Measurements from ENCODE around the gene UMPS. TPM values are rescaled to one million over a fixed set of nuclear protein-coding genes. Genes with fewer than 3 reads are reported as not detected.
A peak's percentile ranks its signal among the peaks of the same experiment; 100 is the strongest.
"Not testable (repeated sequence)": the region's sequence is repeated elsewhere in the genome, so short reads cannot be mapped to it uniquely, and the experiment has no call there.

UMPS gene
- total RNA-seq, 1 donor from 2014 or later, result 47.6 TPM

- Histone ChIP-seq H3K79me2 (ENCODE audit: low read depth) (no peaks in the 10 kb centered on the region), H3K4me1 (peaks cover 9% of the 10 kb centered on the region), H3K9ac (no peak overlapping the region), H3K9me3 (ENCODE audit: low read depth) (no peaks in the 10 kb centered on the region), H3K4me3 (no peak overlapping the region), H3K27me3 (no peaks in the 10 kb centered on the region), H3K27ac (no peak overlapping the region), H3F3A (ENCODE audit: low read depth) (peaks cover 5% of the 10 kb centered on the region), H3K36me3 (no peaks in the 10 kb centered on the region), H3K4me2 (no peak overlapping the region), H4K20me1 (ENCODE audit: low read depth) (peaks cover 4% of the 10 kb centered on the region), H2AFZ (replicated peaks) (no peak overlapping the region)
- Mint-ChIP-seq H3K36me3 (peaks cover 8% of the 10 kb centered on the region), H3K9me3 (no peaks in the 10 kb centered on the region), H3K4me3 (no peak overlapping the region), H3K27ac (no peak overlapping the region), H3K27me3 (ENCODE audit: insufficient read depth, low read depth) (peaks cover 2% of the 10 kb centered on the region), H3K4me1 (no peaks in the 10 kb centered on the region)
- no peak for TF ChIP-seq EZH2phosphoT487 (IDR thresholded peaks at IDR 0.05)
- TF ChIP-seq EZH2 (IDR thresholded peaks at IDR 0.05), result no peak
- TF ChIP-seq, protein P1, sequence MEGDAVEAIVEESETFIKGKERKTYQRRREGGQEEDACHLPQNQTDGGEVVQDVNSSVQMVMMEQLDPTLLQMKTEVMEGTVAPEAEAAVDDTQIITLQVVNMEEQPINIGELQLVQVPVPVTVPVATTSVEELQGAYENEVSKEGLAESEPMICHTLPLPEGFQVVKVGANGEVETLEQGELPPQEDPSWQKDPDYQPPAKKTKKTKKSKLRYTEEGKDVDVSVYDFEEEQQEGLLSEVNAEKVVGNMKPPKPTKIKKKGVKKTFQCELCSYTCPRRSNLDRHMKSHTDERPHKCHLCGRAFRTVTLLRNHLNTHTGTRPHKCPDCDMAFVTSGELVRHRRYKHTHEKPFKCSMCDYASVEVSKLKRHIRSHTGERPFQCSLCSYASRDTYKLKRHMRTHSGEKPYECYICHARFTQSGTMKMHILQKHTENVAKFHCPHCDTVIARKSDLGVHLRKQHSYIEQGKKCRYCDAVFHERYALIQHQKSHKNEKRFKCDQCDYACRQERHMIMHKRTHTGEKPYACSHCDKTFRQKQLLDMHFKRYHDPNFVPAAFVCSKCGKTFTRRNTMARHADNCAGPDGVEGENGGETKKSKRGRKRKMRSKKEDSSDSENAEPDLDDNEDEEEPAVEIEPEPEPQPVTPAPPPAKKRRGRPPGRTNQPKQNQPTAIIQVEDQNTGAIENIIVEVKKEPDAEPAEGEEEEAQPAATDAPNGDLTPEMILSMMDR (IDR thresholded peaks at IDR 0.05), result no peak
- no peak for DNase-seq (ENCODE audit: low spot score)
These were observed 57.4 kb downstream of the UMPS start for GRCh38 chr3:124787476-124788195.

DNA sequence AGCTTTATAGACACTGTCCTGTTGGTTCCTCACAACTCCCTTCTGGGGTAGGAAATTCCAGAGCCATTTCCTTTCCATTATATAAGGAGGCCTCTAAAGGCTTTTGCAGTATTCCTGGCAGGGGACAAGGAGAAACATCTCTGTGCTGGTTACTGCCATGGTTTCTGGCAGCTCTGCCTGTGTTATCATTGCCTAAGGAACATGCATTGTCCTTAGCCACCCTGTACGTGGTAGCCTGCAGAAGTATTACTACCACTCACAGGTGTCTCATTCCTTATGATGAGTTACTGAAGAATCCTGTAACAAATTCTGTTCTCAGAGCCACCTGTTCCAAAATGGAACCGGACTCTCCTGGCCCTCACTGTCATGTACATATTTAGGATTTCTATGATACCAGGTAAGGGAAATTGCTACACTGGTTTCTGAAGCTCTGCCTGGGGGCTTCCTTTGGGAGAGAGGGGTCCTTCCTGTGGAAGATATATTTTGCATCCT, 58.0 kb downstream of the UMPS start:
- no peaks in the 10 kb centered on the region for H3K9me3 Mint-ChIP-seq
- H3K4me3 Mint-ChIP-seq, result no peak overlapping the region
- H3K27ac ChIP-seq, result no peak overlapping the region
- H3K4me1 Mint-ChIP-seq, result no peaks in the 10 kb centered on the region
- H3K27me3 ChIP-seq, result no peaks in the 10 kb centered on the region
- H2AFZ ChIP-seq (replicated peaks), result no peak overlapping the region
- H3K4me2 ChIP-seq, result no peak overlapping the region
- H3K9ac ChIP-seq, result no peak overlapping the region
- H3K36me3 Mint-ChIP-seq, result peaks cover 8% of the 10 kb centered on the region
- no peaks in the 10 kb centered on the region for H3K79me2 ChIP-seq (ENCODE audit: low read depth)
- DNase-seq (ENCODE audit: low spot score), result no peak
- H4K20me1 ChIP-seq (ENCODE audit: low read depth), result peaks cover 4% of the 10 kb centered on the region
- H3K27me3 Mint-ChIP-seq (ENCODE audit: insufficient read depth, low read depth), result peaks cover 2% of the 10 kb centered on the region
- peaks cover 9% of the 10 kb centered on the region for H3K4me1 ChIP-seq
- H3K4me3 ChIP-seq, result no peak overlapping the region
- H3K36me3 ChIP-seq, result no peaks in the 10 kb centered on the region
- H3F3A ChIP-seq (ENCODE audit: low read depth), result peaks cover 5% of the 10 kb centered on the region
- no peak for TF ChIP-seq EZH2phosphoT487 (IDR thresholded peaks at IDR 0.05)
- TF ChIP-seq, protein P1 (IDR thresholded peaks at IDR 0.05), result no peak
- no peak for TF ChIP-seq EZH2 (IDR thresholded peaks at IDR 0.05)
- H3K27ac Mint-ChIP-seq, result no peak overlapping the region
- H3K9me3 ChIP-seq (ENCODE audit: low read depth), result no peaks in the 10 kb centered on the region

DNA sequence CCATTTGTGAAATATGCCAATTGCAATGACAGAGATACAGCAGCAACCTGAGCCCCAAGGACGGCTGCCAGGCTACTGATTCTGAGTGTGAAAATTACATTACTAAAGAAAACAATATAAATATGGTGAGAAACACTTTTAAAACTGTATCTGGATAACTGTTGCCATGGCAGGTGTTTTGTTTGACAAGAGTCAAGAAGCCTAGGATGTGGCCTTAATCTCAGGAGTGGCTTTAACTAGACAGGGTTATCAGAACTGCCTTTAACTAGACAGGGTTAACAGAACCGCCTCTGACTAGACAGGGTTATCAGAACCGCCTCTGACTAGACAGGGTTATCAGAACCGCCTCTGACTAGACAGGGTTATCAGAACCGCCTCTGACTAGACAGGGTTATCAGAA, 58.9 kb downstream of the UMPS start:
- H3K4me3 ChIP-seq; H3K36me3 Mint-ChIP-seq; H3K9ac ChIP-seq; H3K9me3 Mint-ChIP-seq; H3K27ac ChIP-seq; H3K9me3 ChIP-seq (ENCODE audit: low read depth); H3K4me2 ChIP-seq; H3K36me3 ChIP-seq; H3F3A ChIP-seq (ENCODE audit: low read depth); DNase-seq (ENCODE audit: low spot score); H3K27ac Mint-ChIP-seq; H3K4me3 Mint-ChIP-seq; H3K4me1 ChIP-seq; H3K27me3 Mint-ChIP-seq (ENCODE audit: insufficient read depth, low read depth); H3K27me3 ChIP-seq; H3K79me2 ChIP-seq (ENCODE audit: low read depth); H4K20me1 ChIP-seq (ENCODE audit: low read depth); H2AFZ ChIP-seq (replicated peaks); H3K4me1 Mint-ChIP-seq: not testable (repeated sequence)

- H3K27ac ChIP-seq, result no peak overlapping the region
- no peaks in the 10 kb centered on the region for H3K36me3 ChIP-seq
- H3K4me3 Mint-ChIP-seq, result no peak overlapping the region
- TF ChIP-seq, protein P1 (IDR thresholded peaks at IDR 0.05), result no peak
- no peak for TF ChIP-seq EZH2 (IDR thresholded peaks at IDR 0.05)
- no peak for TF ChIP-seq EZH2phosphoT487 (IDR thresholded peaks at IDR 0.05)
- H3K4me3 ChIP-seq, result no peak overlapping the region
- H3K27ac Mint-ChIP-seq, result peak overlapping the region; percentile 5
- H3K4me1 ChIP-seq, result no peaks in the 10 kb centered on the region
- H3K4me2 ChIP-seq, result no peak overlapping the region
- no peak for DNase-seq (ENCODE audit: low spot score)
- no peak overlapping the region for H3K9ac ChIP-seq
- H3K9me3 Mint-ChIP-seq, result no peaks in the 10 kb centered on the region
- H3K4me1 Mint-ChIP-seq, result no peaks in the 10 kb centered on the region
- H3K9me3 ChIP-seq (ENCODE audit: low read depth), result no peaks in the 10 kb centered on the region
- peaks cover 2% of the 10 kb centered on the region for H3K27me3 Mint-ChIP-seq (ENCODE audit: insufficient read depth, low read depth)
- peaks cover 14% of the 10 kb centered on the region for H3K36me3 Mint-ChIP-seq
- H3F3A ChIP-seq (ENCODE audit: low read depth), result peaks cover 5% of the 10 kb centered on the region
- H4K20me1 ChIP-seq (ENCODE audit: low read depth), result peaks cover 4% of the 10 kb centered on the region
- H3K79me2 ChIP-seq (ENCODE audit: low read depth), result no peaks in the 10 kb centered on the region
- no peak overlapping the region for H2AFZ ChIP-seq (replicated peaks)
- no peaks in the 10 kb centered on the region for H3K27me3 ChIP-seq
These were observed 60.9 kb downstream of the UMPS start for GRCh38 chr3:124791142-124791541.
